HL-60/S4 treated with retinoic acid at 250 ng/mL for 4 days and 3 days (cell line): ENCODE measurements around the gene E4F1.
"Not testable (repeated sequence)": the region's sequence is repeated elsewhere in the genome, so short reads cannot be mapped to it uniquely, and the experiment has no call there.

Source experiments
- in situ Hi-C: fragments of 300-500 bp; cut with MboI; formaldehyde crosslinking; loops from 2 replicates; pipeline ENCODE4 v1.7.0; 2022; ENCODE audit warnings: low sequenced_read_pairs

The E4F1 gene

DNA sequence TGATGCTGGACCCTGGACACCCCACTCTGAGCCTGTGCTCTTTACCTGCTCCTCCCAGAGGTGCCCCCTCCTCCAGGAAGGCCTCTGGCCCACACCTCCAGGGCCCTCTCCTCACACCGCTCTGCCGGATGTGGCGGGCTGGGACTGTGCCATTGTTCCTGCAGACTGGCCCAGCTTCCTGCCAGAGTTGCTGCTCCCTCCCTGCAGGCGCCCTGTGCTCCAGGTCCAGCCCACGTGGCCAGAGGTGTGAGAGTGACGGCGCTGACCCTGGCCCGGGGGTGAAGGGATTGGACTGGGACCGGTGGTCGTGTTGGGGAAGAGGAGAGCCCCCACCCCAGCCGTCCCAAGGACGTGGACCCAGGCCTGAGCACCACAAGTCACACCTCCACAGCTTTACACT, 5.7 kb downstream of the E4F1 start:
- in situ Hi-C loops, result no loop called here

DNA sequence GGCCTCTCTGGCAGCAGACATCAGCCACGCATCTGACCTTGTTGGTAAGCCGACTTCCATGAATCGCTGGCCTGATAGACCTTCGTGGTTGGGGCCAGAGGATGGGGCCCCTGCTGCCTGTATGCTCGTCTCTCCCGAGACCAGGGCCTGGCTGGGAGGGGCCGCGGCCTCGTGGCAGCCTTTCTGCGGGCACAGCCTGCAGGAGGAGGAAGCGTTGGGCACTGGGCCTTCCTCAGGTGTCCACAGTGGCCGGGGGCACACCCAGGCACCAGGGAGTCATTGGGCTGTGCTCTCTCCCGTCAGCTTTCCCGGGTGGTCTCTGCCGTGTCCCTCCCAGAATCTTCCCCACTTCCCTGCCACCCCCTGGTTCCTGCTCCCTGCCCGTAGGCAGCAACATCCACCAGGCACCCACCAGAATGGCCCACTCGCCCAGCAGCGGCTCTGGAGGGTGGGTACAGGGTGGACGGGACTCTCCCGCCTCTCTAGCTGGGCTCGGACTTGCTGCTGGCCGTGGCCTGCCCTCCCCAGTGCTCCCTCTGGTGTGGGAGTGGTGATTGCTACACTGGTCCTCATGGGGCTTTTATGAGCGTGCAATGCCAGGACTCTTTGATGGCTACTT, 6.3 kb downstream of the E4F1 start:
- in situ Hi-C loops, result no loop called here

DNA sequence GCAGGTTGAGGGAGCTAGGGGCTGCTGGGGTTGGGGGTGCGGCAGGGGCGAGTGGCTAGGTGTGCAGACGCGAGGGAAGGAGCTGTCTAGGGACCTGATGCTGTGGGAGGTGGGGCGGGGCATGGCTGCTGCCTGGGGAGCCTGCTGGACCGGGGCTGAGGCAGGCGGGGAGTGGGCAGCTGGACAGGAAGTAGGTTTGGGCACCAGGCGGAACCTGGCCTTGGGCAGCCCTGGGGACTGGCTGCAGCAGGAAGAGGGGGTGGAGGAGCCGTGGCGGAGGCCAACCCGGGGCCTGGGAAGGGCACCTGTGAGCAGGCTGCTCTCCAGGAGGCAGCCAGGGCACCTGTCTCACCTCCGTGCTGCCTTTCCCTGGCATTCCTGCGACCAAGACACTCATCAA, 7.0 kb downstream of the E4F1 start:
- in situ Hi-C loops, result no loop called here

DNA sequence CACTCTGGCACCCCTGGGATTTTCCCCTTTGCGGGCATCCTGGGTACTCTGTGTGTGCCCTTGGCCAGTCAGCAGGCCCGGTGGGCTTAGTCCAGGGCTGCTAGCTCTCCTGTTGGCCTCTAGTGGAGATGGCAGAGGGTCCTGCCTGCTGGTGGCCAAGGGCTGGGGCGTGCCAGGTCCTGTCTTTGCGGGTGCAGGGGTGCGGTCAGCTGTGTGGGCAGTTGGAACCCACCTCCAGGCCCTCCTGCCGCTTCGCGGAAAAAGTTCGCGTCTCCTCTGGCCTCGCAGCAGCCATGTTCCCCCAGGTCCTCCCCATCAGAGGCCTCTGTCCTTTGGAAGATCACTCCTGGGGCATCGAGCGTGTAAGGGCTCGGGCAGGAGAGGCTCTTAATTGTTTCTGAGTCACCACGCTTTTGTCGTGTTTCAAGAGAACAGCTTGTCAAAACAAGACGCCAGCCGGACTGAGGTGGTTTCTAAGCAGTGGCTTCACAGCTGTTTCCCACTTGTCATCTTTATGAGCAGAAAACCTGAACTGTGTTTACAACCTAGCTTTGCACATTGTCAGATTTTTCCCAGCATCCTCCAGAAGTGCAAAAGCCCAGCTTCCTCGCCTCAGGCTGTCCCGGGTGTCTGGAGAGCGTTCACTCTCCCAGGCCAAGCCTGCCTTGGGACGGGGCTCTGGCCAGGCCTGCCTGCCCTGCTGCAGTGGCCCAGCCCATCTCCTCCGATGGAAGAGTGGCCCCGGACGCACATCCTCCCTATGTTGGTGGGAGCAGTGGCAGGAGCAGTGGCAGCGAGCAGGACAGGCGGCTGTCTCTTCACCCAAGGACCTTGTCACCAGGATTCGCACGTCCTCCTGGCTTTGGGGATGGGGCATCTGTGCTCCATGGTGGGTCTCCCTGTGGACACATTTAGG, 7.9 kb downstream of the E4F1 start:
- in situ Hi-C loops, result no loop called here

DNA sequence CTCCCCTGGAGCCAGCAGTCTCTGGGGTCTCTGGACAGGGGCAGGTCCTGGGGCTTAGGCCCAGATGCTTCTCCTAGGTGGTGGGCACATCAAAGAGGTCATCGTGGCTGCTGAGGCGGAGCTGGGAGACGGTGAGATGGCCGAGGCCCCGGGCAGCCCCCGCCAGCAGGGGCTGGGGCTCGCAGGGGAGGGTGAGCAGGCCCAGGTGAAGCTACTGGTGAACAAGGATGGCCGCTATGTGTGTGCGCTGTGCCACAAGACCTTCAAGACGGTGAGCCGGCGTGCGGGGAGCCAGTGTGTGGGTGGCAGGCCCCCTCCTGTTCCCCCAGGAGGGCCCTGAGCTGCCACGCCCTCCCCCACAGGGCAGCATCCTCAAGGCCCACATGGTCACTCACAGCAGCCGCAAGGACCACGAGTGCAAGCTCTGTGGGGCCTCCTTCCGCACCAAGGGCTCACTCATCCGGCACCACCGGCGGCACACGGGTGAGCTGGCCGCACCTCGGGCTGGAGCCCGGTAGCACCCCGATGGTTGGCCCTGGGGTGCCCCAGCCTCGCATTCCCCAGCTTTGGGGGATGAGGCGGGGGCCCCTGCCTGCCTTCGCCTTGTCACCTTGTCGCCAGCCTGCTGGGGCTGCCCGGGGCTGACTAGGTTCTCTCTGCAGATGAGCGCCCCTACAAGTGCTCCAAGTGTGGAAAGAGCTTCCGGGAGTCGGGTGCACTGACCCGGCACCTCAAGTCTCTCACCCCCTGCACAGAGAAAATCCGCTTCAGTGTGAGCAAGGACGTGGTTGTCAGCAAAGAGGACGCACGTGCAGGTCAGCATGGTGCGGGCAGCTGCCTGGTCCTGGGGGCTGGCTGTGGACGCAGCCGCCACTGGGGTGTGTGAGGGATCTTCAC, 9.0 kb downstream of the E4F1 start:
- in situ Hi-C loops, result no loop called here

- in situ Hi-C loops, result no loop called here
These were observed 9.8 kb downstream of the E4F1 start for GRCh38 chr16:2233046-2233775.

DNA sequence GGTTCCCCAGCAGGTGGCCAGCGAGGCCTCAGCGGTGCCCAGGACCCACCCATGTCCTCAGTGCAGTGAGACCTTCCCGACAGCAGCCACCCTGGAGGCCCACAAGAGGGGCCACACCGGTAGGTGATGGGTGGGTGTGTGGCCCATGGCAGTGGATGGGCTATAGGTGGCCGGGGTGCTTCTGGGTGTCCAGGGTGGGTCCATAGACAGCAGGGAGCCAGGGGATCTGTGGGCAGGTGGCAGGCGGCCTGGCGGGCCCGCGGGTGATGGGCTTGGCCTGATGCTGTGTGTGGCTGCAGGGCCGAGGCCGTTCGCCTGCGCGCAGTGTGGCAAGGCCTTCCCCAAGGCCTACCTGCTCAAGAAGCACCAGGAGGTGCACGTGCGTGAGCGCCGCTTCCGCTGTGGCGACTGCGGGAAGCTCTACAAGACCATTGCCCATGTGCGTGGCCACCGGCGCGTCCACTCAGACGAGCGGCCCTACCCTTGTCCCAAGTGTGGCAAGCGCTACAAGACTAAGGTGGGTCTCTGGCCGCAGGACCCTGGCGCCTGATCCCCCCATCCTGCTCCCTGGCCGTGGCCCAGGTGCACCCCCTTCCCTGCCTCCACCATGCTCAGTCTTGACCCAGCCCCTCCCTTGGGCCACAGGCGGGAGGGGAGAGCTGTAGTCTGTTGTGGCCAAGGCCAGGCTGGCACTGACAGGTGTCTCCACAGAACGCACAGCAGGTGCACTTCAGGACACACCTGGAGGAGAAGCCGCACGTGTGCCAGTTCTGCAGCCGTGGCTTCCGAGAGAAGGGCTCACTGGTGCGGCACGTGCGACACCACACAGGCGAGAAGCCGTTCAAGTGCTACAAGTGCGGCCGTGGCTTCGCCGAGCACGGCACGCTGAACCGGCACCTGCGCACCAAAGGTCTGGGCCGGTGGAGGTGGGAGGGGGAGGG, 10.8 kb downstream of the E4F1 start:
- in situ Hi-C loops, result no loop called here

GRCh38 chr16:2234813-2235170, 11.4 kb downstream of the E4F1 start:
- in situ Hi-C loops, result no loop called here

GRCh38 chr16:2235234-2235651, 11.9 kb downstream of the E4F1 start:
- in situ Hi-C loops, result no loop called here

- in situ Hi-C loops, result no loop called here
These were observed 12.4 kb downstream of the E4F1 start for GRCh38 chr16:2235695-2236336.

DNA sequence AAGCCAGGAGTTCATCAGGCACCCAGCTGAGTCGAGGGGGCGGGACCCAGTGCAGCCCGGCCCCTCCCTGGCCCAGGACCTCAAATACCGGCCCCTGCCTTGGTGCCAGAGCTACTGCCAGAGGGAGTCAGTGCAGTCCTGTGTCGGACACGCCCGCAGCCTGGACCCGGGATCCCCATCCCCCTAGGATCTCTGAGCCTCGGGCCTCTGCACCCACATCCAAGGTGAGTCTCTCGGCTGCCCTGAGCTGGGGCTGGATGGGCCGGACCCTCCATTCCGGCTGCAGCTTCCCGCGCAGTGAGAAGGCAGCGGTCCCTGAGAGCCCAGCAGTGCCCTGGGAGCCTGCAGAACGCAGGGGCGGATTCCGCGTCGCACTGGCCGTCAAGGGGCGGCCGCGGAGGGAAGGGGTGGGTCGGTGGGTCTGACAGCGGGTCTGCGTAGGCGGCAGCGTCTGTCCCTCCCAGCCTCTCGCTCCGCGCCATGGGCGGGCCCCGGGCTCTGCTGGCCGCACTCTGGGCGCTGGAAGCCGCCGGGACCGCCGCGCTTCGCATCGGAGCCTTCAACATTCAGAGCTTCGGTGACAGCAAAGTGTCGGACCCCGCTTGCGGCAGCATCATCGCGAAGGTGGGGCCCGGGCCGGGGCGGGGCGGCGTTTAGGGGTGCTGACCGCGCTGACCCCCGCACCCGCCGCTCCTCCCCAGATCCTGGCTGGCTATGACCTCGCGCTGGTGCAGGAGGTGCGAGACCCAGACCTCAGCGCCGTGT, 13.1 kb downstream of the E4F1 start, which contains the start of gene DNASE1L2:
TSS of gene DNASE1L2 (plus strand) at position 108 of the 765 bp plus-strand sequence. CDS start at position 481, 373 bp downstream.
- in situ Hi-C loops, result no loop called here

DNA sequence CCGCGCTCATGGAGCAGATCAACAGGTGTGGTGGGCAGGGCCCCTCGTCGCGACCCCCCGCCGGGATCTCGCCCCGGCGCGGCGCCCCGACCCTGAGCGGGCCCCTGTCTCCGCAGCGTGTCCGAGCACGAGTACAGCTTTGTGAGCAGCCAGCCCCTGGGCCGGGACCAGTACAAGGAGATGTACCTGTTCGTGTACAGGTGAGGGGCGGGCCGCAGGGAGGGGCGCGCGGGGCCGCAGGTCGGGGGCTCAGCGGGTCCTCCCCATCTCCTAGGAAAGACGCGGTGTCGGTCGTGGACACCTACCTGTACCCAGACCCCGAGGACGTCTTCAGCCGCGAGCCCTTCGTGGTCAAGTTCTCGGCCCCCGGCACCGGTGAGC, 13.7 kb downstream of the E4F1 start:
- in situ Hi-C loops, result no loop called here

DNA sequence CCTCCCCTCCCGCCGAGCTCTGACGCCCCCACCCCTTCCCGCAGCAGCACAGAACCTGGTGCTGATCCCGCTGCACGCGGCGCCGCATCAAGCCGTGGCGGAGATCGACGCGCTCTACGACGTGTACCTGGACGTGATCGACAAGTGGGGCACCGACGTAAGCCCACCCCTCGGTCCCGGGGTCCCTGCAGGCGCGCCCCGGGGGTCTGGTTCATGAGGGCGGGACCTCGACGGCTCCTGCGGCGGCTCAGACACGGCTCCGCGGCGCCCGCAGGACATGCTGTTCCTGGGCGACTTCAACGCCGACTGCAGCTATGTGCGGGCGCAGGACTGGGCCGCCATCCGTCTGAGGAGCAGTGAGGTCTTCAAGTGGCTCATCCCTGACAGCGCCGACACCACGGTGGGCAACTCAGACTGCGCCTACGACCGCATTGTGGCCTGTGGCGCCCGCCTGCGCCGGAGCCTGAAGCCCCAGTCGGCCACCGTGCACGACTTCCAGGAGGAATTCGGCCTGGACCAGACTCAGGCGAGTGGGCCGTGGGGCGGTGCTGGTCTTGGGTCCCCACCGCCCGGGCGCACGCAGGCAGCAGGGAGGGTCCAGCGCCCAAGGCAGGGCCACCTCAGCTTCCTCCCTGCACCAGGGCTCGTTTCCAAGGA, 14.2 kb downstream of the E4F1 start:
- in situ Hi-C loops, result no loop called here

GRCh38 chr16:2238150-2238837, 14.9 kb downstream of the E4F1 start:
- in situ Hi-C loops, result no loop called here

DNA sequence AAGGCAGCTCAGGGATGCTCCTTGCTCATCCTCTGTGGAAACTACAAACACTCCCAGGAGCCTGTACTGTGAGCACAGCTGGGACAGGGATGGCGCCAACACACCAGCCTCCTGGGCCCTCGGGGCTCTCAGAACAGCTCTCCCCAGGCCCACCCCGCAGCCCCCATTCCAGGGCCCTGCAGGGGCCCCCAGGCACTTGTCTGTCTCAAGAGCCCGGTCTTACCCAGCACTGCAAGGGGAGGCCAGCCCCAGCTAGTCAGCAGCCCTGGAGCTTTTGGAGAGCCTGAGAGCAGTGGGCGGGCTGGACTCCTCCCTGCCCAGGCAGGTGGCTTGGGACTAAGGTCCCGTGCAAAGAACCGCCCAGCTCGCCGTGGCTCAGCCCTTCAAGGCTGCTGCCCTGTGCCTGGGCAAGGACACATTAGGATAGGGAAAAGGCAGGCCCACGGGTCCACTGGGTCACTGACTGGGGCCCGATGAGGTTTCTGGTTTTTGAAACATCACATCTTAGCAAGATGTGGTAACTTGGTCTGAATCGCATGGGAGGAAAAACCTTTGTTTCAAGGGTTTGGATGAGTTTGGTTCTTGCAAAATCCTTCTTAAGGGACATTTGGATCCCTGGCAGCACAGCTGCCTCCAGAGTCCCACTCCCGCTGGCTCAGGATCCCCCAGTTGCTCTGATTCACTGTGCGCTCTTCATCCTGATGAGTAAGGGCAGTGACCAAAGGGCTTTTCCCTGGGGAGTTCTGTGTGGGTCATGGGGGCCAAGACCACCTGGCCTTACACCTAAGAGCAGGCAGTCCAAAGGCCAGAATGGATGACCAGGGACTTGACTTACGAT, 15.7 kb downstream of the E4F1 start:
- in situ Hi-C loops, result no loop called here

- in situ Hi-C loops, result not testable (repeated sequence)
These were observed 16.9 kb downstream of the E4F1 start for GRCh38 chr16:2240331-2240730.
